ENCODE results near the gene GMEB2.
A peak's percentile ranks its signal among the peaks of the same experiment; 100 is the strongest.
"Not testable (repeated sequence)": the region's sequence is repeated elsewhere in the genome, so short reads cannot be mapped to it uniquely, and the experiment has no call there.

Gene GMEB2

GRCh38 chr20:63636752-63637628 is 10.1 kb upstream of the GMEB2 start:
- DNase-seq, result no peak

DNA sequence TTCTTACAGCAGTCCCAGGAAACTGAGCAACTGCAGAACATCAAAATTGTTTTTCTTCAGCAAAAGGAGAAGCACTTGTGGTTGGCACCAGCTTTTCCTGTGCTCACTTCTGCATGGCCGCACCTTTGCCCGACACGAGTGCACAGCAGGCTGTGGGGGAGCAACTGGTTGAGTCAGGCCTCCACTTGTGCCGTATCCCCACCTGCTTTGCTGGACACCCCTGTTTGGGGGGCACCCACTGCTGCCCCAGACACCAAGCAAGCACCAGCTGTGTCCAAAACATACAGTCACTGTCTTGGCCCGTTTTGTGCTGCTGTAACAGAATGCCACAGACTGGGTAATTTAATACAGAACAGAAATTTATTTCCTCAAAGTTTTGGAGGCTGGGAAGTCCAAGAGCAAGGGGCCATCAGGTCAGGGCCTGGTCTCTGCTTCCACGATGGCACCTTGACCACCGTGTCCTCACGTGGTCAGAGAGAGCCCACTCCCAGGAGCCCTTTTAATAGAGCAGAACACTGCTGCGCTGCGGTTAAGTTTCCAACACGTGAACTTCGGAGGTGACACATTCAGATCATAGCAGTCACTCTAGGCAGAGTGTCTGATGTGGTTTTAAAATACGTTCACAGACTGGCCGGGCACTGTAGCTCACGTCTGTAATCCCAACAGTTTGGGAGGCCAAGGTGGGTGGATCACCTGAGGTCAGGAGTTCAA is 8.7 kb upstream of the GMEB2 start:
- peak; percentile 52 to 53 for DNase-seq

- DNase-seq, result no peak
Measured at GRCh38 chr20:63633732-63634131, 6.8 kb upstream of the GMEB2 start.

GRCh38 chr20:63631426-63631825 is 4.5 kb upstream of the GMEB2 start:
- not testable (repeated sequence) for DNase-seq

- not testable (repeated sequence) for DNase-seq
Measured at GRCh38 chr20:63630956-63631355, 4.1 kb upstream of the GMEB2 start.

GRCh38 chr20:63628246-63628975 is 1.5 kb upstream of the GMEB2 start:
- peak; percentile 61 to 64 for DNase-seq

DNA sequence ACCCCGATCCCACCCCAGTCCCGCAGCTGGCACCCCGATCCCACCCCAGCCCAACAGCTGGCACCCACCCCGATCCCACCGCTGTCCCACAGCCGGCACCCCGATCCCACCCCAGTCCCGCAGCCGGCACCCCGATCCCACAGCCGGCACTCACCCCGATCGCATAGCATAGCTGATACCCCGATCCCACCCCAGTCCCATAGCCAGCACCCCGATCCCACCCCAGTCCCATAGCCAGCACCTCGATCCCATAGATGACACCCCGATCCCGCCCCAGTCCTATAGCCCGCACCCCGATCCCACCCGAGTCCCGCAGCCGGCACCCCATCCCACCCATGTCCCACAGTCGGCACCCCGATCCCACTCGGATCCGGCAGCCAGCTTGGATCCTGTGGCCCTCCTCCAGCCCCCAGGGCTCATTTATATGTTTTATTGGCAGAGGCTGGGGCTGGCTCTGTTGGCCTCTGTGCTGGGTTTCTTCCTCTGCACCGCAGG is 897 bp upstream of the GMEB2 start:
- no peak for DNase-seq

- DNase-seq, result peak in 1 of 2 donors; percentile 89
Measured at GRCh38 chr20:63627129-63627750, 339 bp upstream of the GMEB2 start.

DNA sequence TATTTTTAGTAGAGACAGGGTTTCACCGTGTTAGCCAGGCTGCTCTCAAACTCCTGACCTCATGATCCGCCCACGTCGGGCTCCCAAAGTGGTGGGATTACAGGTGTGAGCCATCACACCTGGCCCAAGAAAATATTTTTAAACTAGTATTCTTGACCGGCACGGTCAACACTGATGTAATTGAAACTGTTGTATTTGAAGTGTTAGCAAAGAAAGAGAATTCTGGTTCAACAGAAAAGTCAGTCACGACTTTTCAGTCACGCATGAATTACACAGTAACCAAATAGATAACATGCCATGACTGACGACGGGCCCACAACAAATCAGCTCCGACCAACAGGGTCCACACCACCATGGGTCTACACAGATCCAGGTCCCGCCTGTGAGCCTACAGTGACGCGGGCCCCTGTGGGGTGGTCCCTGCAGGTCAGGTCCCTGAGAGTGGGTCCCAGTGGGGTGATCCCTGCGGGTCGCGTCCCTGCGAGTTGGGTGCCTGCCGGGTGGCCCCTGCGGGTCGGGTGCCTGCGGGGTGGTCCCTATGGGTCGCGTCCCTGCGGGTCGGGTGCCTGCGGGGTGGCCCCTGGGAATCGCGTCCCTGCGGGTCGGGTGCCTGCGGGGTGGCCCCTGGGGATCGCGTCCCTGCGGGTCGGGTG is 1.0 kb downstream of the GMEB2 start:
- DNase-seq, result no peak

- no peak for DNase-seq
Measured at GRCh38 chr20:63624486-63624885, 2.4 kb downstream of the GMEB2 start.

GRCh38 chr20:63622732-63623131 is 4.2 kb downstream of the GMEB2 start:
- no peak for DNase-seq

DNA sequence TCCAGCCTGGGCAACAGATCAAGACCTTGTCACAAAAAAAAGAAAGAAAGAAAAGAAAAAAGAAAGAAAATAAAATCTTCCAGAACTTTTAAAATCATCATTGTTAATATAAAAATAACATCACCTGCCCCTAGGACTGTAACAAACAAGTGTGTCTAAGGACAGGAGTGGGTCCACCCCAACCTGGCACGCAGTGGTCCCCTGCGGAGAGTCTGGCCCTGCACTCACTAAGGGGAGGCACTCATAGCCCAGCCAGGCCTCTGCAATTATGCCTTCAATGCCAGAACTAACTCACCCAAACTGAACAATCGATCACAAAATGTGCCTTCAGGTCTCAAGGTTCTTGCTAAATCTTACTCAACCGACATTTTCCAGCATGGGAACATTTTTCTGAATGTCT is 4.8 kb downstream of the GMEB2 start:
- no peak for DNase-seq

GRCh38 chr20:63620991-63621390 is 5.9 kb downstream of the GMEB2 start:
- no peak for DNase-seq

GRCh38 chr20:63619505-63619904 is 7.4 kb downstream of the GMEB2 start:
- DNase-seq, result no peak

DNA sequence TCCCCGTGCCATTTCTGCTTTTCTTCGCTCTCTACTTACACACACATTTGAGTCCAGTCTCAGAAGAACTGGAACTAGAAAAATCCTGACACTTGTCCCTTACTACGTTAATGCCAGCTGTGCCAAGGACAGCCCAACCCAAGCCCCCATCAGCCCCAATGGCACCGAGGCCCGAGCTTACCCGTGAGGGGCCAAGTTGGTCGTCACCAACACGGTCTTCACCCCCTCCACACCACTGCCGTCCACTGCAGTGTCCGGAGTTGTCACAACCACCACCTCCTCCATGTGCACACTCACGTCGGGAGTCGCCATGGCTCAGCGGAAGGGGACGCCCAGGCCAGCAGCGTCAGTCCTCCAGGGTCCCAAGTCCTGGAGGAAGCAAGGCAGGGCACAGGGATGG is 7.8 kb downstream of the GMEB2 start:
- DNase-seq, result no peak

- no peak for DNase-seq
Measured at GRCh38 chr20:63618291-63618980, 8.5 kb downstream of the GMEB2 start.

DNA sequence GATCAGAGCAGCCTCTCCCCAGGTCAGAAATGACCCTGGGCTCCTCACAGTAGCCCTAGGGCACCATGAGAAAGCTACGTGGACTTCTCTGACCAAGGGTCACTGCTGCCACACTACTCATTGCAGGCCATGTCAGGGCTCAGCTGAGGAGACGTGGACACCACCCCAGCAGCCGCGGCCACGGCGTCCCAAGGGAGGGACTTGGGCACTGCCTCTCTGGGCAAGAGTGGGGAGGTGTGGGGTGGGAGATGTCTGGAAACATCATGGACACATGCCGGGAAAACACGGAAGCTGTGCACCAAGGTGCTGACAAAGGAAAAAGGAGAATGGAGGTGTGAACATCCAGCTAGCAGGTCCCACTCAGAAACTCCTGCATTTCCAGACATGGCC is 9.0 kb downstream of the GMEB2 start:
- DNase-seq, result no peak

DNA sequence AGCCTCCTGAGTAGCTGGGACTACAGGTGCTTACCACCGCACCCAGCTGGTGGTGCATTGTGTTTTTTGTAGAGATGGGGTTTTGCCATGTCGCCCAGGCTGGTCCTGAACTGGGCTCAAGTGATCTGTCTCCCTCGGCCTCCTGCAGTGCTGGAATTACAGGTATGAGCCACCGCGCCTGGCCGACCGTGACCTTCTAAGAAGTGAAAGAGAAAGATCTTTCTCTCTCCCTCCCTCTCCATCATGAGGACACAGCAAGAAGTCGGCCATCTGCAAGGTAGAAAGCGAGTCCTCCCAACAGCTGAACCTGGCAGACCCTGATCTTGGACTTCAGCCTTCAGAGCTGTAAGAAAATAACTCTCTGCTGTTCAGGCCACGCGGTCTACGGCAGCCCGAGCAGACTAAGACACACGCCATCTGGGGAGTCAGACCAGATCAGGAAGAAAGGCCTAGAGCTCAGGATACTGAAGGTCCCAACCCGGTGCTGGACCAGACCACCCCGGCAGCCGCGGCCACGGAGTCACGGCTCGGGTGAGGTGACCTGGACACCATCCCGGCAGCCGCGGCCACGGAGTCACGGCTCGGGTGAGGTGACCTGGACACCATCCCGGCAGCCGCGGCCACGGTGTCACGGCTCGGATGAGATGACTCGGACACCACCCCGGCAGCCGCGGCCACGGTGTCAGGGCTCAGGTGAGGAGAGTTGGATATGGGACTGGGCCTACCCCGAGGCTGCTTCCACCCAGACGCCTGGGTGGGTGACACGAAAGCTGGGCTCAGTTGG is 9.6 kb downstream of the GMEB2 start:
- no peak for DNase-seq

DNA sequence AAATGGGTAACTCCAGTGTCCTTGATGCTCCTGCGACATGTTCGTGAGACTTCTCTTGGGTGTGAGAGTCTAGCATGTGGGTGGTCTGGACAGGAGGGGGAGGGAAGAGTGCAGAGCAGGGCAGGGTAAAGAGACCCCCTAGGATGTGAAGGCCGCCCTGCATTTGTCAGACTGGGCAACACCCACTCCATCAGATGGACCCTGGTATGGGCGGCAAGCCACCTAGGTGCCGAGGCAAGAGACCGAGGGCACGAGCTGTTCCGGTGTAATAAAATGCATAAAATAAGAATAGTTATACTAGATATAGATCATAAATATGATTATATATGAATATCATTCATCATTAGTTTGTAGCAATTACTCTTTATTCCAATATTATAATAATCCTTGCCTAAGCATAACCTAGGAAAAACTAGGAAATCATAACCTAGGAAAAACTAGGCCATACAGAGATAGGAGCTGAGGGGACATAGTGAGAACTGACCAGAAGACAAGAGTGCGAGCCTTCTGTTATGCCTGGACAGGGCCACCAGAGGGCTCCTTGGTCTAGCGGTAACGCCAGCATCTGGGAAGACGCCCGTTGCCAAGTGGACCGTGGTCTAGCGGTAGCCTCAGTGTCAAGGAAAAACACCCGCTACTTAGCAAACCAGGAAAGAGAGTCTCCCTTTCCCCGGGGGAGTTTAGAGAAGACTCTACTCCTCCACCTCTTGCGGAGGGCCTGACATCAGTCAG is 12.9 kb downstream of the GMEB2 start:
- not testable (repeated sequence) for DNase-seq

DNA sequence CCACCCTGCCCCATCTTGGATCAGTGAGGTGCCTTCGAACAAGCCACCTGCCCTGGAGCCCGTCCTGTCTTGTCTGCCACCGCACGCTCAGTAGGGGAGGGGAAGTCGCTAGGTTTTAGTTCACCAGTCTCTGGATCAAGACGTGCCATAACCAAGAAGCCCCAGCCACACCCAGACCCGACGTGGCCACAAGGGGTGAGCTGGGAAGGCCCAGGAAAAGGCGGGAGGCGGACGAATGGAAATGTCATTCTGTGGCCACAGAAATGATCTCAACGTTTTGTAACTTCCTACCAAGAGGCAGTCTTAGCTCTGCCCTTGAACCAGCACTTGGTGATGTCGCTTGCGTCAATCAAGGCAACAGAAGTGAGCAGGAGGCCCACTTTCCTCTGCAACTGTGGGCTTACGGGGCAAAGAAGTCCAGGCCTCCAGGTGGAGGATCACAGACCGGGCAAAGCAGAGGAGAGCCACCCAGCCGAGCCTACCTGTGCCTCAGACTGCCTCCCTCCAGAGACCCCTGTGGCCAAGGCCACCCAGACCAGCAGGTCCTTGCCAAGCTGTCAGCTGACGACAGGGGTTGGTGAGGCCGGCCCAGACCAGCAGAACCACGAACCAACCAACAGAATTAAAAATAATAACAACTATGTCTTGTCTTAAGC is 14.5 kb downstream of the GMEB2 start:
- DNase-seq, result no peak
